ENCODE data around the gene RPL32.

DNA sequence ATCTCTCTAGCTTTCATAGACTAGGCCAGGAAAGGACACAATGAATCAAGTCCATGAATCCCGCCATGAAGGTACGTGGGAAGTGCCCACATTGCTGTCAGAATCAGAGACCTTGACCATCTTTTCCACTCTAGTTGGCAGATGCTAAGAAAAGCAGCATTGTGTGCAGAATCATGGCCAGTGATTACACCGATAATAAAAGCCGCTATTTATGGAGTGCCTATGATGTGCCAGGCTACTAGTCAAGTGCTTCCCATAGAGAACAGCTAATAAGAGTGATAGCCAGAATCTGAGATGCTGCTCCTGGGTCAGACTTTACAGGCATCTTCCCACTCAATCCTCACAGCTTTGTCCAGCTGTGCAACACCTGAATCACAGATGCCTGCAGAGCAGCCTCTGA lies 13.2 kb upstream of the RPL32 start:
- TF ChIP-seq RAD21 (conservative IDR thresholded peaks at IDR 0.05) (no peak), SMC3 (conservative IDR thresholded peaks at IDR 0.05; ENCODE audit: poor library complexity) (no peak), POLR2AphosphoS5 (IDR thresholded peaks at IDR 0.05) (no peak), EZH2 (IDR thresholded peaks at IDR 0.05; ENCODE audit: borderline replicate concordance, insufficient read depth, low read length, poor library complexity, severe bottlenecking) (no peak), EP300 (conservative IDR thresholded peaks at IDR 0.05; ENCODE audit: poor library complexity, severe bottlenecking) (no peak), TAF1 (IDR thresholded peaks at IDR 0.05; ENCODE audit: low read depth) (no peak), MXI1 (conservative IDR thresholded peaks at IDR 0.05; ENCODE audit: poor library complexity, severe bottlenecking) (no peak)
- TF ChIP-seq, protein P1, sequence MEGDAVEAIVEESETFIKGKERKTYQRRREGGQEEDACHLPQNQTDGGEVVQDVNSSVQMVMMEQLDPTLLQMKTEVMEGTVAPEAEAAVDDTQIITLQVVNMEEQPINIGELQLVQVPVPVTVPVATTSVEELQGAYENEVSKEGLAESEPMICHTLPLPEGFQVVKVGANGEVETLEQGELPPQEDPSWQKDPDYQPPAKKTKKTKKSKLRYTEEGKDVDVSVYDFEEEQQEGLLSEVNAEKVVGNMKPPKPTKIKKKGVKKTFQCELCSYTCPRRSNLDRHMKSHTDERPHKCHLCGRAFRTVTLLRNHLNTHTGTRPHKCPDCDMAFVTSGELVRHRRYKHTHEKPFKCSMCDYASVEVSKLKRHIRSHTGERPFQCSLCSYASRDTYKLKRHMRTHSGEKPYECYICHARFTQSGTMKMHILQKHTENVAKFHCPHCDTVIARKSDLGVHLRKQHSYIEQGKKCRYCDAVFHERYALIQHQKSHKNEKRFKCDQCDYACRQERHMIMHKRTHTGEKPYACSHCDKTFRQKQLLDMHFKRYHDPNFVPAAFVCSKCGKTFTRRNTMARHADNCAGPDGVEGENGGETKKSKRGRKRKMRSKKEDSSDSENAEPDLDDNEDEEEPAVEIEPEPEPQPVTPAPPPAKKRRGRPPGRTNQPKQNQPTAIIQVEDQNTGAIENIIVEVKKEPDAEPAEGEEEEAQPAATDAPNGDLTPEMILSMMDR (IDR thresholded peaks at IDR 0.05; ENCODE audit: poor library complexity, severe bottlenecking) = no peak
- TF ChIP-seq, protein P2, sequence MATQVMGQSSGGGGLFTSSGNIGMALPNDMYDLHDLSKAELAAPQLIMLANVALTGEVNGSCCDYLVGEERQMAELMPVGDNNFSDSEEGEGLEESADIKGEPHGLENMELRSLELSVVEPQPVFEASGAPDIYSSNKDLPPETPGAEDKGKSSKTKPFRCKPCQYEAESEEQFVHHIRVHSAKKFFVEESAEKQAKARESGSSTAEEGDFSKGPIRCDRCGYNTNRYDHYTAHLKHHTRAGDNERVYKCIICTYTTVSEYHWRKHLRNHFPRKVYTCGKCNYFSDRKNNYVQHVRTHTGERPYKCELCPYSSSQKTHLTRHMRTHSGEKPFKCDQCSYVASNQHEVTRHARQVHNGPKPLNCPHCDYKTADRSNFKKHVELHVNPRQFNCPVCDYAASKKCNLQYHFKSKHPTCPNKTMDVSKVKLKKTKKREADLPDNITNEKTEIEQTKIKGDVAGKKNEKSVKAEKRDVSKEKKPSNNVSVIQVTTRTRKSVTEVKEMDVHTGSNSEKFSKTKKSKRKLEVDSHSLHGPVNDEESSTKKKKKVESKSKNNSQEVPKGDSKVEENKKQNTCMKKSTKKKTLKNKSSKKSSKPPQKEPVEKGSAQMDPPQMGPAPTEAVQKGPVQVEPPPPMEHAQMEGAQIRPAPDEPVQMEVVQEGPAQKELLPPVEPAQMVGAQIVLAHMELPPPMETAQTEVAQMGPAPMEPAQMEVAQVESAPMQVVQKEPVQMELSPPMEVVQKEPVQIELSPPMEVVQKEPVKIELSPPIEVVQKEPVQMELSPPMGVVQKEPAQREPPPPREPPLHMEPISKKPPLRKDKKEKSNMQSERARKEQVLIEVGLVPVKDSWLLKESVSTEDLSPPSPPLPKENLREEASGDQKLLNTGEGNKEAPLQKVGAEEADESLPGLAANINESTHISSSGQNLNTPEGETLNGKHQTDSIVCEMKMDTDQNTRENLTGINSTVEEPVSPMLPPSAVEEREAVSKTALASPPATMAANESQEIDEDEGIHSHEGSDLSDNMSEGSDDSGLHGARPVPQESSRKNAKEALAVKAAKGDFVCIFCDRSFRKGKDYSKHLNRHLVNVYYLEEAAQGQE (IDR thresholded peaks at IDR 0.05; ENCODE audit: borderline replicate concordance) = no peak
